Nephron progenitor cell (in vitro differentiated cells): ENCODE measurements around the gene UMAD1.
A peak's percentile ranks its signal among the peaks of the same experiment; 100 is the strongest.

Source experiments
- DNase-seq: peaks from one replicate; pipeline ENCODE4 v3.0.0; 2021
- H3K27ac Mint-ChIP-seq: 2 replicates; pipeline ENCODE4 v1.8.0; 2021; ENCODE audit warnings: mild to moderate bottlenecking, moderate library complexity, mixed read lengths
- H3K27me3 Mint-ChIP-seq: 2 replicates; pipeline ENCODE4 v1.8.0; 2021; ENCODE audit warnings: mild to moderate bottlenecking, low read depth, mixed read lengths; ENCODE audit not compliant: poor library complexity
- H3K36me3 Mint-ChIP-seq: 2 replicates; pipeline ENCODE4 v1.8.0; 2021; ENCODE audit warnings: low read depth, mixed read lengths
- H3K4me1 Mint-ChIP-seq: 2 replicates; pipeline ENCODE4 v1.8.0; 2021; ENCODE audit warnings: mixed read lengths
- H3K4me3 Mint-ChIP-seq: 2 replicates; pipeline ENCODE4 v1.8.0; 2021; ENCODE audit warnings: mild to moderate bottlenecking, moderate library complexity, mixed read lengths
- H3K9me3 Mint-ChIP-seq: 2 replicates; pipeline ENCODE4 v1.8.0; 2021; ENCODE audit warnings: mild to moderate bottlenecking, moderate library complexity, mixed read lengths
- TF ChIP-seq, protein P1 (sequence below): fragments of 200-600 bp; sonication (generic); IDR thresholded peaks from 2 replicates; pipeline ENCODE4 v1.5.0; 2021; ENCODE audit warnings: antibody characterized with exemption

Gene UMAD1

DNA sequence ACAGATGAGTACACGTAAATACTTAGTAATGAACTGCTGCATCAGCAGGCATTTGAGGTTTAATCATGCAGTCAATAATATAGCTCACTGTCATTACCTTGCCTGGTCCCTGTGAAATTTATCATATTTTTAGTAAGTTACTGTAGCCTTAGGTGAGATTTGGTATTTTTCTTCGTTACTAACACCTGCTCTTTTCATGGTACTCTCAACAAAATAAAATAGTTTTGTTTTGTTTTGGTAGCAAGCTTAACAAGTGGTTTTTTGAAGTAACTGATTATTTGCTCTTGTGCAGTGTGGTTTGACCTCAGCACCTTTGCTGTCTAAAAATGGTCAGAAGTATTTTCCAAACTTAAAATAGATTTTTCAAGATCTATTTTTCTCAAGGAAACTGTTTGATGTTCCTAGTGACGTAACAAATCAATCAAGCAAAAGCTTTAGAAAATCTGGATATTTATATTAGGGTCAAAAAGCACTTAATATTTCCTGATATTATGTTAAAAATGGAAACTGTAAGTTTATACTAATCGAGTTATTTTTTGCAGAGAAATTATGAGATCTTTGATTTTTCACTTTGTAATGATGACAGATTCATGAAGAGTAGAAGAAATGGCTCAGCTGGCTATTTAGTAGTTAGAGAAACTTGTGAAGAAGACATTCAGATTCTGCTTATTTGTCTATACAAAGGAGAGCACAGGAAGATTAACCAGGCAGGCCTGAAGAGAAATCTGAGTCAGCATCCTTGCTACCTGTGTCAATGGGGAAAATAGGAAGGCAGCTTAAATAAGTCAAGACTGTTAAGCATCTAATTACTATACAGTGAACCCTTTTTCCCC lies 98.9 kb downstream of the UMAD1 start:
- peak overlapping the region; percentile 26 for H3K27ac Mint-ChIP-seq
- TF ChIP-seq, protein P1, sequence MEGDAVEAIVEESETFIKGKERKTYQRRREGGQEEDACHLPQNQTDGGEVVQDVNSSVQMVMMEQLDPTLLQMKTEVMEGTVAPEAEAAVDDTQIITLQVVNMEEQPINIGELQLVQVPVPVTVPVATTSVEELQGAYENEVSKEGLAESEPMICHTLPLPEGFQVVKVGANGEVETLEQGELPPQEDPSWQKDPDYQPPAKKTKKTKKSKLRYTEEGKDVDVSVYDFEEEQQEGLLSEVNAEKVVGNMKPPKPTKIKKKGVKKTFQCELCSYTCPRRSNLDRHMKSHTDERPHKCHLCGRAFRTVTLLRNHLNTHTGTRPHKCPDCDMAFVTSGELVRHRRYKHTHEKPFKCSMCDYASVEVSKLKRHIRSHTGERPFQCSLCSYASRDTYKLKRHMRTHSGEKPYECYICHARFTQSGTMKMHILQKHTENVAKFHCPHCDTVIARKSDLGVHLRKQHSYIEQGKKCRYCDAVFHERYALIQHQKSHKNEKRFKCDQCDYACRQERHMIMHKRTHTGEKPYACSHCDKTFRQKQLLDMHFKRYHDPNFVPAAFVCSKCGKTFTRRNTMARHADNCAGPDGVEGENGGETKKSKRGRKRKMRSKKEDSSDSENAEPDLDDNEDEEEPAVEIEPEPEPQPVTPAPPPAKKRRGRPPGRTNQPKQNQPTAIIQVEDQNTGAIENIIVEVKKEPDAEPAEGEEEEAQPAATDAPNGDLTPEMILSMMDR, result no peak
- H3K27me3 Mint-ChIP-seq, result peaks cover 3% of the 10 kb centered on the region
- DNase-seq, result no peak
- H3K4me1 Mint-ChIP-seq, result peaks cover 23% of the 10 kb centered on the region
- H3K9me3 Mint-ChIP-seq, result no peaks in the 10 kb centered on the region
- H3K36me3 Mint-ChIP-seq, result no peaks in the 10 kb centered on the region
- H3K4me3 Mint-ChIP-seq, result no peak overlapping the region

DNA sequence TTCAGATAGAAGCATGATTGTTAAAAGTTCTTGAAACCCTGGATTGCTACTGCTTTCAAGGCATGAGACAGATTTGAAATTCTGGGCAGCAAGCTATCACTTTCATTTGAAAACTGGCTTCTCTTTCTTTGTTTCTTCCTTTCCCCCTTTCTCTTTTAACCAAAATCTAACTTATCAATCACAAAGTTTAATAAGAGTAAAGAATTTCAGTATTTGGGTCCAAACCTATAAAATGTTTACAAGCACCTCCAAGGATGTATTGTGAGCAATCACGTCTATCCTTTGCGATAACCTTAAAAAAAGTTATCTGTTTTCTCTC lies 99.4 kb downstream of the UMAD1 start:
- TF ChIP-seq, protein P1, result no peak
- Mint-ChIP-seq H3K4me3 (no peak overlapping the region), H3K4me1 (peaks cover 23% of the 10 kb centered on the region), H3K36me3 (no peaks in the 10 kb centered on the region), H3K9me3 (no peaks in the 10 kb centered on the region), H3K27ac (no peak overlapping the region), H3K27me3 (peaks cover 3% of the 10 kb centered on the region)
- DNase-seq, result no peak

DNA sequence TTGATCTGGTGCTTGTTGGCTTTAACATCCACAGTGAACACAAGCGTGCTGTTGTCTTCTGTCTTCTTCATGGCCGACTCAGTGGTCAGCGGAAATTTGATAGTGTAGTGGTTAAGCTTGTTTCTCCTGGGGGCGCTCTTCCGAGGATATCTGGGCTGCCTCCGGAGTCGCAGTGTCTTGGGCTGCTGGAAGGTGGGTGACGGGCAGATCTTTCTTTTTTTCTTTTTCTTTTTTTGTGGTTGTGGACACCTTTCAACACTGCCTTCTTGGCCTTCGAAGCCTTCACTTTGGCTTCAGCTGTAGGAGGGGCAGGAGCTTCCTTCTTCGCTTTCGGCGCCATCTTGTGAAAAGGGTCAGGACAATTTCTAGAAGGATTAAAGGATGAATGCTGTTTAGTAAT lies 101.7 kb downstream of the UMAD1 start:
- H3K4me3 Mint-ChIP-seq, result no peak overlapping the region
- DNase-seq, result no peak
- peaks cover 3% of the 10 kb centered on the region for H3K27me3 Mint-ChIP-seq
- TF ChIP-seq, protein P1, result no peak
- H3K9me3 Mint-ChIP-seq, result no peaks in the 10 kb centered on the region
- H3K4me1 Mint-ChIP-seq, result peaks cover 16% of the 10 kb centered on the region
- H3K36me3 Mint-ChIP-seq, result no peaks in the 10 kb centered on the region
- H3K27ac Mint-ChIP-seq, result peak overlapping the region; percentile 37

DNA sequence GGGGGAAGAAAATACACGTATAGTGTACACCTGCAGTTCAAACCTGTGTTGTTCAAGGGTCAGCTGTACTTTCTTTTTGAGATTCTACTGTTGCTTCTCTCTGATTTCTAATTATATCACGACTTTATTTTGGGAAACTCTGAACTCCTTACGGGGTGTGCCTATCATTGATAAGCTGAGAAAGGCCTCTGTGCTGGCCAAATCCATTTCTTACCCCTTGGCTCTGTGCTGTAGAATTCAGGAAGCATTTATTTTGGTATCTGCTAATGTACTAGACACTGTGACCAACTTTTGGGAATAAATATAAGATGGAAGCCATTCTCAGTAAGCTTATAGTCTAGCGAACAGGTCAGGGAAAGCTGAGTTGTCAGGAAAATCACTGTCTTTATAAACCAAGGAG lies 104.7 kb downstream of the UMAD1 start:
- Mint-ChIP-seq H3K4me1 (peaks cover 11% of the 10 kb centered on the region), H3K9me3 (no peaks in the 10 kb centered on the region), H3K27ac (no peak overlapping the region), H3K36me3 (no peaks in the 10 kb centered on the region), H3K4me3 (no peak overlapping the region), H3K27me3 (peaks cover 3% of the 10 kb centered on the region)
- DNase-seq, result no peak
- TF ChIP-seq, protein P1, result no peak

DNA sequence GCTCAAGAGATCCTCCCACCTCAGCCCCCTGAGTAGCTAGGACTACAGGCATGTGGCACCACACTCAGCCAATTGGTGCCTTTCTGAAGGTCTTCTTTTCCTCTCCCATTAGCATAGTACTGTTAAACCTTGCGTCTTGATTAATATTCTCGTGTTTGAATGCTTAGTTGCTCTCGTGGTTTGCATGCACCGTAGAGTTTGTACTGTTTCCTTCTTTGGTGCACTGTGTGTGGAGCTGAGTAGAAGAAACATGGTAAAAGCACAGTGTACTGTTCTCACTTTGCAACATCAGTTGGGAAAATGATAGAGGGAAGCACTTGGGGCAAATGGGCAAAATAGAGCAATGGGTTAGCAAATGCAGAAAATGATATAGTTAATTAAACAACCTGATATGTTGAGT lies 105.4 kb downstream of the UMAD1 start:
- Mint-ChIP-seq H3K4me1 (peaks cover 11% of the 10 kb centered on the region), H3K36me3 (no peaks in the 10 kb centered on the region), H3K27me3 (peaks cover 3% of the 10 kb centered on the region), H3K9me3 (no peaks in the 10 kb centered on the region), H3K27ac (peak overlapping the region; percentile 94), H3K4me3 (no peak overlapping the region)
- TF ChIP-seq, protein P1, result no peak
- no peak for DNase-seq

DNA sequence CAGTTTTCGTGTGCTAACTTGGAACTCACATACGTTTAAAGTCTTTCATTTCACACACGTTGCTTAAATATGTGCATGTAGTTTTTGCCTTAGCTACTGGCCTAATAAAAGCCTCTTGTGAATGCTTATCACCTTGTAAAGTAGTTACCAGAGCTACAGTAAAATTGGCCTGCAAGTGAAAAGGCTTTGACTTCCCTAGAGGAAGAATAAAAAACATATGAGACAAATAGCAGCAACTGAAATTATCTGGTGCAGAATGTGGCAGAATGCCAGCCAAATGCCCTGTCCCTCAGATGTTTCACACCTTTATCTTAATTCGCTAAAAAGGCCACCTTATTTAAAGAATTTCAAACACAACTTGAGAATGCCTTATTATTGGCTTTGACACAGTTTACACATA lies 105.9 kb downstream of the UMAD1 start:
- Mint-ChIP-seq H3K36me3 (no peaks in the 10 kb centered on the region), H3K9me3 (no peaks in the 10 kb centered on the region), H3K4me3 (no peak overlapping the region), H3K27me3 (no peaks in the 10 kb centered on the region), H3K27ac (no peak overlapping the region), H3K4me1 (peaks cover 11% of the 10 kb centered on the region)
- TF ChIP-seq, protein P1, result no peak
- no peak for DNase-seq
